Panc1 (cell line): ENCODE data around the gene KRT85. TPM values are rescaled to one million over a fixed set of nuclear protein-coding genes. Genes with fewer than 3 reads are reported as not detected.

Source experiments
- ATAC-seq: fragments of 200-7000 bp; cut with Tn5 transposase; 2 replicates; pipeline ENCODE4 v1.9.1; 2020; ENCODE audit warnings: mild to moderate bottlenecking, moderate library complexity
- BruUV-seq: library from RNA; stranded (reverse); fragments of 400-500 nt; replicated peaks from 2 replicates; lab custom pipeline; 2021; lab: Mats Ljungman, UMichigan
- CTCF ChIA-PET: fragments of 300-600 bp; sonication (Branson Sonifier 250); formaldehyde crosslinking; loops from one replicate; lab custom pipeline; 2022; ENCODE audit warnings: antibody characterized with exemption; lab: Charles Lee
- POLR2A ChIA-PET: fragments of 300-600 bp; sonication (Branson Sonifier 250); formaldehyde crosslinking; loops from one replicate; lab custom pipeline; 2022; ENCODE audit warnings: antibody characterized with exemption; lab: Charles Lee
- DNase-seq: peaks from one replicate; pipeline ENCODE4 v3.0.0-alpha.2; 2010; ENCODE audit warnings: low read depth, low spot score
- H3K27ac ChIP-seq: 2 replicates; pipeline ENCODE4 v1.5.1; 2011; ENCODE audit warnings: mild to moderate bottlenecking, low read length, inconsistent platforms
- H3K27me3 ChIP-seq: fragments of 200-500 bp; sonication (Bioruptor generic); 2 replicates; pipeline ENCODE4 v1.6.0; 2014; ENCODE audit warnings: low read length, inconsistent platforms; ENCODE audit not compliant: control insufficient read depth, insufficient read depth
- H3K36me3 ChIP-seq: fragments of 200-500 bp; sonication (Bioruptor generic); 2 replicates; pipeline ENCODE4 v1.5.1; 2014; ENCODE audit warnings: inconsistent platforms, mild to moderate bottlenecking, low read length, moderate library complexity; ENCODE audit not compliant: control insufficient read depth, insufficient read depth
- H3K4me1 ChIP-seq: 2 replicates; pipeline ENCODE4 v1.5.1; 2011; ENCODE audit warnings: inconsistent platforms, mild to moderate bottlenecking, low read length, moderate library complexity; ENCODE audit not compliant: control insufficient read depth, insufficient read depth
- H3K4me3 ChIP-seq, 2 experiments: 2 replicates each; pipeline ENCODE4 v1.5.1; 2011 to 2012; ENCODE audit warnings: low read depth in 2 of 2, low read length in 2 of 2, mild to moderate bottlenecking in 2 of 2, inconsistent platforms in 1 of 2, moderate library complexity in 1 of 2
- H3K9me3 ChIP-seq: fragments of 200-500 bp; sonication (Bioruptor generic); 2 replicates; pipeline ENCODE4 v1.5.1; 2014; ENCODE audit warnings: low read depth, mild to moderate bottlenecking, inconsistent platforms, low read length, moderate library complexity; ENCODE audit not compliant: control insufficient read depth, insufficient read depth
- POLR2AphosphoS5 ChIP-seq: IDR thresholded peaks from 2 replicates; pipeline ENCODE4 v1.6.1; 2012; ENCODE audit warnings: mild to moderate bottlenecking, low read depth, low read length, moderate library complexity
- REST ChIP-seq, 2 experiments: IDR thresholded peaks; 2 replicates each; pipeline ENCODE4 v1.6.1; 2011 to 2012; ENCODE audit warnings: low read depth in 2 of 2, control low read depth in 1 of 2, low read length in 1 of 2, mild to moderate bottlenecking in 1 of 2, moderate library complexity in 1 of 2; ENCODE audit not compliant: insufficient read depth in 1 of 2
- SIN3A ChIP-seq: IDR thresholded peaks from 2 replicates; pipeline ENCODE4 v1.6.1; 2012; ENCODE audit warnings: low read depth, mild to moderate bottlenecking, low read length, moderate library complexity, borderline replicate concordance; ENCODE audit not compliant: insufficient read depth
- TCF7L2 ChIP-seq: IDR thresholded peaks from 2 replicates; pipeline ENCODE4 v1.6.1; 2011; ENCODE audit warnings: mild to moderate bottlenecking, low read depth, low read length, inconsistent platforms
- in situ Hi-C: cut with HindIII; loops from 2 replicates; pipeline ENCODE4 v1.10.0; 2016; ENCODE audit warnings: low sequenced_read_pairs, low pct_unique_long_range_greater_than_20kb
- intact Hi-C: fragments of 100-400 bp; cut with micrococcal nuclease; formaldehyde crosslinking; loops from one replicate; pipeline ENCODE4 v1.10.0; 2022; ENCODE audit not compliant: unreplicated experiment
- total RNA-seq: library from RNA; stranded (reverse); gene quantifications from one replicate; pipeline ENCODE4 v1.2.1, GENCODE V29; 2021; ENCODE audit not compliant: unreplicated experiment
- TF ChIP-seq, protein P1 (sequence below): fragments of 450-650 bp; IDR thresholded peaks from 2 replicates; pipeline ENCODE4 v1.5.1; 2017; ENCODE audit warnings: mild to moderate bottlenecking

The KRT85 gene
- total RNA-seq, 1 experiment from 2014 or later: not detected

DNA sequence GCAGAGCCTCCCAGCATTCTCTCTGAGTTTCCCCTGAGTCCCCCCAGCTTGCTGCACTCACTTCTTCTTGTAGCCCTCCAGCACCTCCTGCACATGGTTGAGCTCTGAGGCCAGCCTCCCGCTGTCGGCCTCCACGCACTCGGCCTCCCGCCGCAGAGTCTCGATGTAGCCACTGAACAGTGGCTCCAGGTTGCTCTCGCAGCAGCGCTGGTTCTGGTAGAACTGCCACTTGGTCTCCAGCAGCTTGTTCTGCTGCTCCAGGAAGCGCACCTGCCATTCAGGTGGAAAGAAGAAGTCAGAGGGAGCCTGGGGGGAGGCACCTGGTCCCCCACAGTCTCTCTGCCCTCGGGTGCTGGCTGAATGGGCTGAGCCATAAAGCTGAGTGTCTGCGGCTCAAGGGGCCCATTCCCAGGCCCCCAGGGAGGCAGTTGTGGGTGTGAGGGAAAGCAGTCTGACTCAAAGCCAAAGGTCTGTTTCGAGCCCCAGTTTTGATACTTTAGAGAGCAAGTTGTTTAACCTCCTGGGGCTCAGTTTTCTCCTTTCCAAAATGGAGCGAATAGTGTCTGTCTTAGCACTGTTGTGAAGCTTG, 2.3 kb downstream of the KRT85 start:
- no peak for TF ChIP-seq SIN3A
- no peak for TF ChIP-seq POLR2AphosphoS5
- TF ChIP-seq TCF7L2: no peak
- TF ChIP-seq, protein P1, sequence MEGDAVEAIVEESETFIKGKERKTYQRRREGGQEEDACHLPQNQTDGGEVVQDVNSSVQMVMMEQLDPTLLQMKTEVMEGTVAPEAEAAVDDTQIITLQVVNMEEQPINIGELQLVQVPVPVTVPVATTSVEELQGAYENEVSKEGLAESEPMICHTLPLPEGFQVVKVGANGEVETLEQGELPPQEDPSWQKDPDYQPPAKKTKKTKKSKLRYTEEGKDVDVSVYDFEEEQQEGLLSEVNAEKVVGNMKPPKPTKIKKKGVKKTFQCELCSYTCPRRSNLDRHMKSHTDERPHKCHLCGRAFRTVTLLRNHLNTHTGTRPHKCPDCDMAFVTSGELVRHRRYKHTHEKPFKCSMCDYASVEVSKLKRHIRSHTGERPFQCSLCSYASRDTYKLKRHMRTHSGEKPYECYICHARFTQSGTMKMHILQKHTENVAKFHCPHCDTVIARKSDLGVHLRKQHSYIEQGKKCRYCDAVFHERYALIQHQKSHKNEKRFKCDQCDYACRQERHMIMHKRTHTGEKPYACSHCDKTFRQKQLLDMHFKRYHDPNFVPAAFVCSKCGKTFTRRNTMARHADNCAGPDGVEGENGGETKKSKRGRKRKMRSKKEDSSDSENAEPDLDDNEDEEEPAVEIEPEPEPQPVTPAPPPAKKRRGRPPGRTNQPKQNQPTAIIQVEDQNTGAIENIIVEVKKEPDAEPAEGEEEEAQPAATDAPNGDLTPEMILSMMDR: no peak
- no peak for DNase-seq
- no peak for ATAC-seq
- no peaks in the 10 kb centered on the region for H3K4me1 ChIP-seq
- BruUV-seq: no TSS peak
- intact Hi-C loops (no loop called here), in situ Hi-C loops (no loop called here)
- POLR2A ChIA-PET: no interaction called here
- CTCF ChIA-PET: no interaction called here
- no peaks in the 10 kb centered on the region for H3K9me3 ChIP-seq
- H3K27me3 ChIP-seq: no peaks in the 10 kb centered on the region
- no peak overlapping the region for H3K27ac ChIP-seq
- no peak overlapping the region for H3K4me3 ChIP-seq
- H3K36me3 ChIP-seq: no peaks in the 10 kb centered on the region

DNA sequence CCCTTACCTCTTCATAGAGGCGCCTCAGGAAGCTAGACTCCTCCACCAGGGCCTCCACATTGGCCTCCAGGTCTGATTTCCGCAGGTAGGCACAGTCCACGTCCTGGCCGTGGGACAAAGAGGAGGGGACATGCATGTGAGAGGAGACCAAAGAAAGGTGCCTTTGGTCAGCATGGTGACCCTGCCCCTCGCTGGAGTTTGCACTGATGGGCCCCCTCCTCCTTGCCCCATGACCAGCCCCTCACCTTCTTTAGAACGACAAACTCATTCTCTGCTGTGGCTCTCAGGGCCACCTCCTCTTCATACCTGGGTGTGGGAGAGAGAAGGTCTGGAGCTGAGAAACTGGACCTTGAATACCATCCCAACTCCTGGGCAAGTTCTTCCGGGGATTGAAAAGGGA, 3.2 kb downstream of the KRT85 start:
- Histone ChIP-seq H3K27ac (no peak overlapping the region), H3K4me1 (no peaks in the 10 kb centered on the region), H3K36me3 (no peaks in the 10 kb centered on the region), H3K9me3 (no peaks in the 10 kb centered on the region), H3K27me3 (no peaks in the 10 kb centered on the region), H3K4me3 (no peak overlapping the region)
- ATAC-seq (no peak), DNase-seq (no peak)
- intact Hi-C loops (no loop called here), in situ Hi-C loops (no loop called here)
- TF ChIP-seq REST (IDR thresholded peaks at IDR 0.05; ENCODE audit: insufficient read depth in 1 of 2, low read depth in 2 of 2, low read length in 1 of 2): no peak
- TF ChIP-seq SIN3A: no peak
- TF ChIP-seq, protein P1: no peak
- TF ChIP-seq POLR2AphosphoS5: no peak
- TF ChIP-seq TCF7L2: no peak
- no TSS peak for BruUV-seq
- CTCF ChIA-PET: interaction anchor here (0.6 kb wide), 1 partner anchor 35 kb away, joined by 3 read pairs; no protein-coding TSS in a partner anchor
- POLR2A ChIA-PET: no interaction called here
